ENCODE measurements around the gene CHSY1.

- TF ChIP-seq CTCF (conservative IDR thresholded peaks at IDR 0.05; ENCODE audit: low read length) (no peak), EZH2phosphoT487 (IDR thresholded peaks at IDR 0.05; ENCODE audit: borderline replicate concordance) (no peak)
Observed at GRCh38 chr15:101127506-101128076, 124.3 kb downstream of the CHSY1 start.
